OCI-LY7 (cell line): Measurements from ENCODE around the gene GPANK1. TPM values are rescaled to one million over a fixed set of nuclear protein-coding genes. Genes with fewer than 3 reads are reported as not detected.

ENCODE experiments used
- BruUV-seq: library from RNA; stranded (reverse); fragments of 400-500 nt; replicated peaks from 2 replicates; lab custom pipeline; 2021; lab: Mats Ljungman, UMichigan
- CTCF ChIA-PET: fragments of 300-600 bp; sonication (Branson Sonifier 250); formaldehyde crosslinking; loops from one replicate; lab custom pipeline; 2022; ENCODE audit warnings: antibody characterized with exemption; ENCODE audit not compliant: unreplicated experiment; lab: Charles Lee
- POLR2A ChIA-PET: fragments of 300-600 bp; sonication (Branson Sonifier 250); formaldehyde crosslinking; loops from one replicate; lab custom pipeline; 2022; ENCODE audit warnings: antibody characterized with exemption; lab: Charles Lee
- DNase-seq: peaks from one replicate; pipeline ENCODE4 v3.0.0-alpha.2; 2015; ENCODE audit warnings: low spot score
- H2AFZ ChIP-seq: fragments of 200-600 bp; sonication (generic), shearing (Covaris generic); 2 replicates; pipeline ENCODE4 v1.6.1; 2014; ENCODE audit warnings: mild to moderate bottlenecking, antibody characterized with exemption, low read length, moderate library complexity
- H3K27ac ChIP-seq: fragments of 200-600 bp; sonication (generic); 2 replicates; pipeline ENCODE4 v1.5.1; 2014; ENCODE audit warnings: mixed run types, low read depth, mild to moderate bottlenecking, moderate library complexity, low read length, inconsistent platforms; ENCODE audit not compliant: poor library complexity, severe bottlenecking
- H3K36me3 ChIP-seq: fragments of 200-600 bp; sonication (generic); 2 replicates; pipeline ENCODE4 v1.6.1; 2014; ENCODE audit warnings: mild to moderate bottlenecking, antibody characterized with exemption, low read length, moderate library complexity, mixed read lengths; ENCODE audit not compliant: insufficient read depth
- H3K4me1 ChIP-seq: fragments of 200-600 bp; sonication (generic); 2 replicates; pipeline ENCODE4 v1.5.1; 2014; ENCODE audit warnings: mild to moderate bottlenecking, low read length; ENCODE audit not compliant: insufficient read depth, poor library complexity, severe bottlenecking
- H3K4me2 ChIP-seq: fragments of 200-600 bp; sonication (generic); 2 replicates; pipeline ENCODE4 v1.6.1; 2014; ENCODE audit warnings: mild to moderate bottlenecking, low read length
- H3K4me3 ChIP-seq: fragments of 200-600 bp; sonication (generic); 2 replicates; pipeline ENCODE4 v1.5.1; 2014; ENCODE audit warnings: mild to moderate bottlenecking, low read depth, low read length; ENCODE audit not compliant: poor library complexity, severe bottlenecking
- H3K79me2 ChIP-seq: fragments of 200-600 bp; sonication (generic); 2 replicates; pipeline ENCODE4 v1.6.1; 2016; ENCODE audit warnings: low read depth, mild to moderate bottlenecking, low read length, moderate library complexity, mixed read lengths; ENCODE audit not compliant: insufficient read depth
- H3K9me2 ChIP-seq: fragments of 200-600 bp; sonication (generic); 2 replicates; pipeline ENCODE4 v1.6.1; 2016; ENCODE audit warnings: mild to moderate bottlenecking, low read length, mixed read lengths; ENCODE audit not compliant: insufficient read depth
- H3K9me3 ChIP-seq: fragments of 200-600 bp; sonication (generic); 2 replicates; pipeline ENCODE4 v1.6.1; 2014; ENCODE audit warnings: mild to moderate bottlenecking, mixed run types, low read length, mixed read lengths
- H4K20me1 ChIP-seq: fragments of 200-600 bp; sonication (generic); 2 replicates; pipeline ENCODE4 v1.6.1; 2014; ENCODE audit warnings: mild to moderate bottlenecking, antibody characterized with exemption, low read length, moderate library complexity, mixed read lengths; ENCODE audit not compliant: insufficient read depth
- EZH2phosphoT487 ChIP-seq: fragments of 200-600 bp; sonication (generic); IDR thresholded peaks from 2 replicates; pipeline ENCODE4 v1.6.1; 2018; ENCODE audit warnings: low read depth, borderline replicate concordance, mild to moderate bottlenecking, mixed run types, antibody characterized with exemption, low read length, moderate library complexity, mixed read lengths
- intact Hi-C: fragments of 100-400 bp; cut with micrococcal nuclease; formaldehyde crosslinking; loops from one replicate; pipeline ENCODE4 v1.10.0; 2022; ENCODE audit not compliant: unreplicated experiment
- total RNA-seq, 2 experiments: library from RNA; depleted of rRNA in 1 of 2; stranded (reverse); fragments of >200 nt in 1 of 2; shearing (Covaris generic) in 1 of 2; gene quantifications; 2 replicates each; pipeline ENCODE4 v1.2.3, GENCODE V29; 2014 to 2022
- TF ChIP-seq, protein P1 (sequence below): fragments of 200-600 bp; sonication (generic); conservative IDR thresholded peaks from 2 replicates; pipeline ENCODE4 v1.5.1; 2014; ENCODE audit warnings: mild to moderate bottlenecking, antibody characterized with exemption, low read length, moderate library complexity, mixed read lengths

GPANK1 gene
- total RNA-seq, 2 experiments from 2014 or later = 34.3 to 40.7 TPM

DNA sequence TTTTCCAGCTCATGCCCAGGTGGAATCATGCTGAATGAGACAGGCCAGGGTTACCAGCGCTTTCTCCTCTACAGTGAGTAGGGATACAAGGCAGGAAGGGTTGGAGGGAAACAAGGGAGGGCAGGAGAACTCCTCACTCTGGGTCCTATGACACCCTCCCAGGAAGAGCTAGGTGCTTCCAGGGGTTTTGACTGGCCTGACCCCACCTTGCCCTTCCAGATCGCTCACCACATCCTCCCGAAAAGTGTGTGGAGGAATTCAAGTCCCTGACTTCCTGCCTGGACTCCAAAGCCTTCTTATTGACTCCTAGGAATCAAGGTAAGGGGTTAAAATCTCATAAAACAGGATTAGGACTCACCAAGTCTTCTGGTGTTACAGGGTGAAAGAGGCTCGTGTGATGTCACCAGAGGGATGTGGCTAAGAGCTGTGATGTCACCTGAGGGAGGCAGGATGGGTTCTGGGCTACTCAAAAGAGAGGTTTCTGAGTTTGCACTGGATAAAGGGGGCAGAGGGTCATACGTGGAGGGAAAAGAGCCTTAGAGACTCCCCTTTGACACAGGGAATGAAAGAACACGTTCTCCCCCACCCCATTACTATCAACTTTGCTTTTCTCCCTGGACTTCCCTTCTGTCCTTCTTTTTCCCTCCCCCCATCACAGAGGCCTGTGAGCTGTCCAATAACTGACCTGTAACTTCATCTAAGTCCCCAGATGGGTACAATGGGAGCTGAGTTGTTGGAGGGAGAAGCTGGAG is 7.2 kb downstream of the GPANK1 start:
- H3K4me1 ChIP-seq = peaks cover 46% of the 10 kb centered on the region
- BruUV-seq = no TSS peak
- peaks cover 18% of the 10 kb centered on the region; the same call in 1 of the 2 replicates for H3K79me2 ChIP-seq
- H3K27ac ChIP-seq = no peak overlapping the region
- H3K36me3 ChIP-seq = peaks cover 18% of the 10 kb centered on the region
- no peak overlapping the region for H3K4me2 ChIP-seq
- no peak for TF ChIP-seq EZH2phosphoT487
- no peaks in the 10 kb centered on the region for H4K20me1 ChIP-seq
- no peak overlapping the region for H2AFZ ChIP-seq
- H3K9me2 ChIP-seq = no peaks in the 10 kb centered on the region
- ChIA-PET POLR2A (interaction anchor here (0.6 kb wide), 2 partner anchors 74 to 1190 kb away, joined by 3 to 4 read pairs; no protein-coding TSS in a partner anchor), CTCF (no interaction called here)
- H3K9me3 ChIP-seq = no peaks in the 10 kb centered on the region
- no peak overlapping the region for H3K4me3 ChIP-seq
- intact Hi-C loops = no loop called here
- DNase-seq = no peak

DNA sequence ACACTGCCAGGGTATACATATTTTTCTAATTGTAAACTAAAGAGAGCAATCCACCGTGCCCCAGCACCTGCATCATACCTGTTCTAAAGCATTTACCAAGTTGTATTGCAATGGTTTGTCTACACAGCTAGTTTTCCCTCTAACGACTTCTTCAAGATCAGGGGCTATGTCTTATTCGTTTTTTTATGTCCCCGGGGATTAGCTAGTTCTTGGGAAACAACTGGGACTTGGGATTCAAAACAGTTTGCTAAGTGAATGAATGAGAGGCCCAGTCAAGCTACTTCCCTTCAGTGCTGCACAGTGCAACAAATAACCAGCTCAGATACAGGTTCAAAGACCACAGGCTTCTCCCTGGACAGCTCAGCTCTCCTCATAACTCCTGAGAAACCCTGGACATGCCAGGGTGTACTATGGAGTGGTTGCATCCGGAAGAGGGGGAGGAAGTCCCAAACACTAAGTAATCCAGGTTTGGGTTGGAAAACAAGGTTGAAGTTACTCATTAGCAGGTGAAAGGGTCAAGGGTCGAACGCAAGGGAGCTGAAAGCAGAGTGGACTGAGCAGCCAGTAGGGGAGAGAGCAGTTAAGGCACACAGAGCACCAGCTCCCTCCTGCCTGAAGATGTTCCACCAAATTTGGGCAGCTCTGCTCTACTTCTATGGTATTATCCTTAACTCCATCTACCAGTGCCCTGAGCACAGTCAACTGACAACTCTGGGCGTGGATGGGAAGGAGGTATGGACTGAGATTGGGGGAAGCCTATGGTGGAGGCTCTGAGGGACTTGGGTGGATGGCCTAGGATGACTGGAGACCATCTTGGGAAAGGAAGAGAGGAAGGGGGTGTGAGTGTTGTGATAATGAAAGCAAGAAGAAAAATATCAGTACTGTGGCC is 9.2 kb downstream of the GPANK1 start, which contains the start of gene APOM:
Gene APOM (plus strand): TSS at position 546 of the 889 bp plus-strand sequence. CDS start 73 bp downstream, at position 619.
- TF ChIP-seq, protein P1, sequence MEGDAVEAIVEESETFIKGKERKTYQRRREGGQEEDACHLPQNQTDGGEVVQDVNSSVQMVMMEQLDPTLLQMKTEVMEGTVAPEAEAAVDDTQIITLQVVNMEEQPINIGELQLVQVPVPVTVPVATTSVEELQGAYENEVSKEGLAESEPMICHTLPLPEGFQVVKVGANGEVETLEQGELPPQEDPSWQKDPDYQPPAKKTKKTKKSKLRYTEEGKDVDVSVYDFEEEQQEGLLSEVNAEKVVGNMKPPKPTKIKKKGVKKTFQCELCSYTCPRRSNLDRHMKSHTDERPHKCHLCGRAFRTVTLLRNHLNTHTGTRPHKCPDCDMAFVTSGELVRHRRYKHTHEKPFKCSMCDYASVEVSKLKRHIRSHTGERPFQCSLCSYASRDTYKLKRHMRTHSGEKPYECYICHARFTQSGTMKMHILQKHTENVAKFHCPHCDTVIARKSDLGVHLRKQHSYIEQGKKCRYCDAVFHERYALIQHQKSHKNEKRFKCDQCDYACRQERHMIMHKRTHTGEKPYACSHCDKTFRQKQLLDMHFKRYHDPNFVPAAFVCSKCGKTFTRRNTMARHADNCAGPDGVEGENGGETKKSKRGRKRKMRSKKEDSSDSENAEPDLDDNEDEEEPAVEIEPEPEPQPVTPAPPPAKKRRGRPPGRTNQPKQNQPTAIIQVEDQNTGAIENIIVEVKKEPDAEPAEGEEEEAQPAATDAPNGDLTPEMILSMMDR = no peak
- no peak for TF ChIP-seq EZH2phosphoT487

More for the DNA sequence above, 9.2 kb downstream of the GPANK1 start, which contains the start of gene APOM:
- DNase-seq = no peak
- Histone ChIP-seq H3K9me2 (no peaks in the 10 kb centered on the region), H3K27ac (no peak within 1 kb of the TSS), H3K79me2 (peaks cover 24% of the 10 kb centered on the region), H3K36me3 (peaks cover 7% of the 10 kb centered on the region; the same call in 1 of the 2 replicates), H4K20me1 (0 out of 2 replicates have a peak, but pooled peaks cover 4% of the 10 kb centered on the region), H3K4me1 (peaks cover 38% of the 10 kb centered on the region), H3K9me3 (no peaks in the 10 kb centered on the region), H3K4me3 (no peak within 1 kb of the TSS), H2AFZ (no peak within 1 kb of the TSS), H3K4me2 (no peak within 1 kb of the TSS)
- CTCF ChIA-PET = no interaction called here
- intact Hi-C loops = no loop called here
- POLR2A ChIA-PET = interaction anchor here (0.6 to 0.7 kb wide), 2 partner anchors 9 to 18 kb away, joined by 3 read pairs; partner anchors contain the start of gene GPANK1
- no TSS peak for BruUV-seq
